Activated CD8-positive, alpha-beta memory T cell treated with anti-CD3 and anti-CD28 coated beads, Interleukin-2, amount 50 U/mL, for 24 hours (primary cell): ENCODE results near the gene CBX7.

Experiments used
- DNase-seq: peaks from one replicate; pipeline ENCODE4 v3.0.0-alpha.2; 2020; ENCODE audit errors: extremely low read depth

CBX7 gene

GRCh38 chr22:39148026-39148726 is 4.3 kb downstream of the CBX7 start:
- DNase-seq, result no peak

GRCh38 chr22:39147335-39148025 is 5.0 kb downstream of the CBX7 start:
- DNase-seq, result no peak

GRCh38 chr22:39146256-39147101 is 6.0 kb downstream of the CBX7 start:
- no peak for DNase-seq

GRCh38 chr22:39144101-39144767 is 8.2 kb downstream of the CBX7 start:
- DNase-seq, result no peak

GRCh38 chr22:39142088-39142680 is 10.3 kb downstream of the CBX7 start:
- DNase-seq, result no peak

- DNase-seq, result no peak
These were observed 12.5 kb downstream of the CBX7 start for GRCh38 chr22:39139933-39140332.

GRCh38 chr22:39138357-39138997 is 14.0 kb downstream of the CBX7 start:
- no peak for DNase-seq

GRCh38 chr22:39136317-39136716 is 16.2 kb downstream of the CBX7 start:
- no peak for DNase-seq

- no peak for DNase-seq
These were observed 17.2 kb downstream of the CBX7 start for GRCh38 chr22:39135092-39135896.

- DNase-seq, result no peak
These were observed 18.0 kb downstream of the CBX7 start for GRCh38 chr22:39134366-39135091.

- no peak for DNase-seq
These were observed 18.6 kb downstream of the CBX7 start for GRCh38 chr22:39133871-39134270.

- DNase-seq, result no peak
These were observed 19.5 kb downstream of the CBX7 start for GRCh38 chr22:39132871-39133524.

GRCh38 chr22:39132281-39132680 is 20.2 kb downstream of the CBX7 start:
- no peak for DNase-seq

- no peak for DNase-seq
These were observed 21.3 kb downstream of the CBX7 start for GRCh38 chr22:39130892-39131855.

- DNase-seq, result no peak
These were observed 22.3 kb downstream of the CBX7 start for GRCh38 chr22:39130152-39130704.

GRCh38 chr22:39129746-39130145 is 22.7 kb downstream of the CBX7 start:
- DNase-seq, result no peak

GRCh38 chr22:39129081-39129480 is 23.4 kb downstream of the CBX7 start:
- DNase-seq, result no peak

GRCh38 chr22:39128508-39128907 is 24.0 kb downstream of the CBX7 start:
- DNase-seq, result no peak
